ENCODE data around the gene PPP2R5E. TPM values are rescaled to one million over a fixed set of nuclear protein-coding genes. Genes with fewer than 3 reads are reported as not detected.

PPP2R5E gene
- total RNA-seq, 1 donor from 2014 or later: 50.8 TPM

- Mint-ChIP-seq H3K9me3 (peaks cover 2% of the 10 kb centered on the region), H3K27me3 (no peaks in the 10 kb centered on the region), H3K36me3 (peaks cover 10% of the 10 kb centered on the region), H3K4me3 (no peak overlapping the region), H3K4me1 (ENCODE audit: unreplicated experiment) (peaks cover 21% of the 10 kb centered on the region), H3K27ac (no peak overlapping the region)
- no peak for TF ChIP-seq CTCF (conservative IDR thresholded peaks at IDR 0.05)
- no peak for DNase-seq (ENCODE audit: extremely low spot score, unreplicated experiment)
Observed at GRCh38 chr14:63515240-63515639, 27.9 kb downstream of the PPP2R5E start.

GRCh38 chr14:63513756-63514155, 29.4 kb downstream of the PPP2R5E start:
- Mint-ChIP-seq H3K4me1 (ENCODE audit: unreplicated experiment) (peaks cover 21% of the 10 kb centered on the region), H3K9me3 (no peaks in the 10 kb centered on the region), H3K27ac (no peak overlapping the region), H3K4me3 (no peak overlapping the region), H3K27me3 (no peaks in the 10 kb centered on the region), H3K36me3 (peaks cover 13% of the 10 kb centered on the region)
- no peak for TF ChIP-seq CTCF (conservative IDR thresholded peaks at IDR 0.05)
- DNase-seq (ENCODE audit: extremely low spot score, unreplicated experiment): no peak

- no peak for TF ChIP-seq CTCF (conservative IDR thresholded peaks at IDR 0.05)
- Mint-ChIP-seq H3K4me1 (ENCODE audit: unreplicated experiment) (peaks cover 25% of the 10 kb centered on the region), H3K9me3 (no peaks in the 10 kb centered on the region), H3K4me3 (no peak overlapping the region), H3K27ac (no peak overlapping the region), H3K27me3 (no peaks in the 10 kb centered on the region), H3K36me3 (peaks cover 21% of the 10 kb centered on the region)
- no peak for DNase-seq (ENCODE audit: extremely low spot score, unreplicated experiment)
Observed at GRCh38 chr14:63512861-63513260, 30.3 kb downstream of the PPP2R5E start.

GRCh38 chr14:63510538-63510937, 32.6 kb downstream of the PPP2R5E start:
- peaks cover 30% of the 10 kb centered on the region for H3K36me3 Mint-ChIP-seq
- no peak for DNase-seq (ENCODE audit: extremely low spot score, unreplicated experiment)
- H3K9me3 Mint-ChIP-seq: no peaks in the 10 kb centered on the region
- no peak overlapping the region for H3K27ac Mint-ChIP-seq
- no peaks in the 10 kb centered on the region for H3K27me3 Mint-ChIP-seq
- H3K4me3 Mint-ChIP-seq: no peak overlapping the region
- no peak for TF ChIP-seq CTCF (conservative IDR thresholded peaks at IDR 0.05)
- peaks cover 28% of the 10 kb centered on the region for H3K4me1 Mint-ChIP-seq (ENCODE audit: unreplicated experiment)

GRCh38 chr14:63508033-63508432, 35.1 kb downstream of the PPP2R5E start:
- Mint-ChIP-seq H3K4me3 (no peak overlapping the region), H3K36me3 (peaks cover 32% of the 10 kb centered on the region), H3K27ac (peak overlapping the region; percentile 1), H3K27me3 (no peaks in the 10 kb centered on the region), H3K4me1 (ENCODE audit: unreplicated experiment) (peaks cover 21% of the 10 kb centered on the region), H3K9me3 (no peaks in the 10 kb centered on the region)
- no peak for TF ChIP-seq CTCF (conservative IDR thresholded peaks at IDR 0.05)
- no peak for DNase-seq (ENCODE audit: extremely low spot score, unreplicated experiment)

- Mint-ChIP-seq H3K36me3 (peaks cover 30% of the 10 kb centered on the region), H3K4me3 (no peak overlapping the region), H3K27ac (no peak overlapping the region), H3K4me1 (ENCODE audit: unreplicated experiment) (peaks cover 24% of the 10 kb centered on the region), H3K9me3 (no peaks in the 10 kb centered on the region), H3K27me3 (no peaks in the 10 kb centered on the region)
- no peak for DNase-seq (ENCODE audit: extremely low spot score, unreplicated experiment)
- TF ChIP-seq CTCF (conservative IDR thresholded peaks at IDR 0.05): no peak
Observed at GRCh38 chr14:63504648-63505047, 38.5 kb downstream of the PPP2R5E start.

Data from type B pancreatic cell (in vitro differentiated cells).